Cardiac ventricle fibroblast (primary cell): ENCODE measurements around the gene NIFK. TPM values are rescaled to one million over a fixed set of nuclear protein-coding genes. Genes with fewer than 3 reads are reported as not detected.

ENCODE experiments used
- total RNA-seq: library from RNA; depleted of rRNA; stranded (reverse); fragments of >200 nt; gene quantifications from 2 replicates; pipeline ENCODE4 v1.2.3, GENCODE V29; 2015

Gene NIFK
- 60.0 and 70.1 TPM in 2 replicates for total RNA-seq

DNA sequence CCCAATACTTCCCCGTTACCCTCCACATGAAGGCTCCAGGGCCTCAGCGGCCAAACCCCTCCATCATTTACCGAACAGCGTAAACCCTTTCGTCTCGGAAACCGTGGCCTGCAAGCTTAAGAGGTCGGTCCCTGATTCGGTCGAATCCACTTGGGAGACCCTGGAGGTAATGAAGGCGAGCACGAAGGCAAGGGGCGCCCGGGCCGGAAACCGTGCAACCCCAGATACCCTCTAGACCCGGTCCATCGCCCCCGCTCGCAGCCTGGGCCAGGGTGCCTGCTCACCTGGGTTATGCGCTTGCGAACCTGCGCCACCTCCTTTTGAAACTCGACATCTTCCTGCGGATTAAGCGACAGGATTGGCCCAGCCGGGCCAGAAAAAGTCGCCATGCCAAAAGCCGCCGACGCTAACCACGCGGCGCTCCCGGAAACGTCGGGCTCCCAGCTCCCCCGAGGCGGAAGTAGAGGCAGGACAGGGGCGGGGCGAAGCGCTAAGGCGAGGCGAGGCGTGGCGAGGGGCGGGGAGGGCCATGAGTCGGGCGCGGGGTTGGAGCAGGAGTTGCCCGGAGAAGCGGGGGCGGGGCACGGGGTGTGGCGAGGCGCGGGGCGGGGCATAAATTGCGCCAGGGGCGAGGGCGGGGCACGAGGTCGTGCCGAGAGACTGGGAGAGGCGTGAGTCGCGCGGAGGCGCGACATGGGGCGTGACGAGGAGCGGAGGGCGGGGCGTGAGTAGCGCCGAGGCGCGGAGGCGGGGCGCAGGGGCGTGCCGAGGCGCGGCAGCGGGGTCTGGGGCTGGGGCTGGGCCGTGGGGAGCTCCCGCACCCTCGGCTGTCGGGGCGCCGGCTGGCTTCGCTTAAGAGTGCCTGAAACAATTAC, at the start of gene NIFK:
TSS of gene NIFK (minus strand) at position 414 of the 875 bp plus-strand sequence. CDS start at position 389, 25 bp downstream.

DNA sequence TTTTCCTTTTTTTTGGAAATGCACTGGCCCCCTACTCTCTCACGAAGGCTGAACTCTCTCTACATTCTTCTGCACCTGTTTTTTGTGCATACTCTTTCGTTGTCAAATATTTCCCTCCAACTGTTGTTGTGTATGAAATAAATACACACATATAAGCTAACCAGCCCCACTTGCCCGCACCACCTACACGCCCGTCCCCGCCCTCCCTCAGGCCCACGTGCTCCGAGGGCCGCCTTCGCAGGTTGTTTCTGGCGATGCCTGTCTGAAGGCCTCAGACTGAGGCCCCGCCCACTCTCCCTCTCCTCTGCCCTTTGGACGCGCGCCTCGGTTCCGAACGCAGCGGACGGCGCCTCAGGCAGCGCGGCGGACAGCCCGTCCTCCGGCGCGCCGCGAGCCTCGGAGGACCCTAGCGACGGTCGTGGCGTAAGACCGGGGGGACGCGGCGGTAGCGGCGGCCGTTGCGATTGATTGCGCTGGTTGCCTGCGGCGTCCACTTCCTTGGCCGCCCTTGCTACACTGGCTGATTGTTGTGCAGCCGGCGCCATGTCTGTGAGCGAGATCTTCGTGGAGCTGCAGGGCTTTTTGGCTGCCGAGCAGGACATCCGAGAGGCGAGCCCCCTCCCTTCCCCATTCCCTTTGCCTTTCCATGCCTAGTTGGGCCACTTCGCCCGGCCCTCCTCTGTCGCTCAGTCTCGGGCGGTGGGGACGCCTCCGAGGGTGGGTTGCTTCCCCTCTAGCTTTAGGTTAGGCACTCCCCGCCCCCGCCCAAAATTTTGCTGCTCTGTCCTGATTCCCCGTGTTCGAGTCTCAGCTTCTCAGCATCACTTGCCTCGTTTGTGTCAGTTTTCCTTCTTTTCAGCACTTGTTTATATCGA, 18.8 kb upstream of the NIFK start, which contains the start of gene TSN:
TSS of gene TSN (plus strand) at position 415 of the 875 bp plus-strand sequence. CDS start at position 544, 129 bp downstream.

Other genes starting within 250 kb of the NIFK start
- gene RNU4ATAC, start 206.0 kb downstream of the NIFK start, total RNA-seq, result not detected in 2 replicates
- gene CLASP1, start 87.4 kb downstream of the NIFK start, total RNA-seq, result 25.3 and 31.5 TPM in 2 replicates
- gene TSN, start 18.8 kb upstream of the NIFK start, total RNA-seq, result 31.0 and 35.7 TPM in 2 replicates